Measurements from ENCODE around the gene KRT73. TPM values are rescaled to one million over a fixed set of nuclear protein-coding genes. Genes with fewer than 3 reads are reported as not detected.

Gene KRT73
- polyA plus RNA-seq, 1 experiment: not detected

DNA sequence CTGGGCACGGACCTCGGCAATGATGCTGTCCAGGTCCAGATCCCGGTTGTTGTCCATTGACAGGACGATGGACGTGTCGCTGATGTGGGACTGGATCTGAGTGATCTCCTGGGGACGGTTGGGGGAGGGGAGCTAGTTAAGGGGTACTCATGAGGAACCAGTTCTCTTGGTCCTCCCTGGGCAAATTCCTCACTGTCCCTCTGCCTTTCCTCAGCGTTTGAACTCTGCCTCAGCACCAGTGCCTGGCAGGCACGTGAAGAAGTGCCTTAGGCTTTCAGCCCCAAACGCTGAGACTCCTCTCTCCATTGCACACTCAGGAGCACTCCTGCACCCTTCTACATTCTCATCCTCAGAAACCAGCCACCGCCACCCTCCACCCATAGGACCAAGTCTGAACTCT lies 26.8 kb downstream of the KRT73 start:
- peaks cover 12% of the 10 kb centered on the region for H3K27me3 ChIP-seq (ENCODE audit: control insufficient read depth, insufficient read depth, low read length)
- ChIA-PET POLR2A (no interaction called here), CTCF (interaction anchor here (0.9 kb wide), 1 partner anchor 288 kb away, joined by 4 read pairs; no protein-coding TSS in a partner anchor)
- no peak for DNase-seq (ENCODE audit: low read depth, low spot score)
- TF ChIP-seq, protein P1, sequence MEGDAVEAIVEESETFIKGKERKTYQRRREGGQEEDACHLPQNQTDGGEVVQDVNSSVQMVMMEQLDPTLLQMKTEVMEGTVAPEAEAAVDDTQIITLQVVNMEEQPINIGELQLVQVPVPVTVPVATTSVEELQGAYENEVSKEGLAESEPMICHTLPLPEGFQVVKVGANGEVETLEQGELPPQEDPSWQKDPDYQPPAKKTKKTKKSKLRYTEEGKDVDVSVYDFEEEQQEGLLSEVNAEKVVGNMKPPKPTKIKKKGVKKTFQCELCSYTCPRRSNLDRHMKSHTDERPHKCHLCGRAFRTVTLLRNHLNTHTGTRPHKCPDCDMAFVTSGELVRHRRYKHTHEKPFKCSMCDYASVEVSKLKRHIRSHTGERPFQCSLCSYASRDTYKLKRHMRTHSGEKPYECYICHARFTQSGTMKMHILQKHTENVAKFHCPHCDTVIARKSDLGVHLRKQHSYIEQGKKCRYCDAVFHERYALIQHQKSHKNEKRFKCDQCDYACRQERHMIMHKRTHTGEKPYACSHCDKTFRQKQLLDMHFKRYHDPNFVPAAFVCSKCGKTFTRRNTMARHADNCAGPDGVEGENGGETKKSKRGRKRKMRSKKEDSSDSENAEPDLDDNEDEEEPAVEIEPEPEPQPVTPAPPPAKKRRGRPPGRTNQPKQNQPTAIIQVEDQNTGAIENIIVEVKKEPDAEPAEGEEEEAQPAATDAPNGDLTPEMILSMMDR (IDR thresholded peaks at IDR 0.05; ENCODE audit: low read depth, low read length): no peak
- peaks cover 3% of the 10 kb centered on the region; the same call in 1 of the 2 replicates for H3K9me3 ChIP-seq (ENCODE audit: control insufficient read depth, insufficient read depth, low read length)
- H3K27ac ChIP-seq (ENCODE audit: low read depth, low read length): no peak overlapping the region
- no peak overlapping the region for H3K4me3 ChIP-seq (ENCODE audit: low read depth, low read length)

DNA sequence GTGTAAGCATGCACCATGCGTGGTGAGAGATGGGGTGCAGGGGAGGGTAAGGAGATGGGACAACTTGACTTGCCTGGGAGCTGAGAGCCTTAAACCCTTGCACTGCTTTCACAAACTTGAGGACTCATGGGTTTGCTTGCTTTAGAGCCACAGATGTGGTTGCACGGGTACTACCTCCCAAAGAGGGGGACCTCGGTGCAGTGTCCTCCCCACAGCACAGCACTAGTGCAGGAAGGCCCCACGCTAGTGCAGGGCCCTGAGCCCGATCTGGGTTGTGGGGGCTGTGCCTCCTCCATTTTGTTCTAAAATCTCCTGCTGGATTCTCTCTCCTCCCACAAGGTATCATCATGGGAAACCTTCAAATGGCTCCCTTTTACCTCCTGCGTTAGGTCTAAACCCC lies 28.3 kb downstream of the KRT73 start:
- ChIA-PET CTCF (interaction anchor here (1.1 to 13.8 kb wide), 3 partner anchors 276 to 291 kb away, joined by 3 to 203 read pairs (median 5); no protein-coding TSS in a partner anchor), POLR2A (no interaction called here)
- TF ChIP-seq, protein P1 (IDR thresholded peaks at IDR 0.05; ENCODE audit: low read depth, low read length): no peak

GRCh38 chr12:52587563-52587962 lies 30.8 kb downstream of the KRT73 start:
- H3K4me3 ChIP-seq (ENCODE audit: low read depth, low read length): no peak overlapping the region
- TF ChIP-seq, protein P1 (IDR thresholded peaks at IDR 0.05; ENCODE audit: low read depth, low read length): no peak
- no peak for DNase-seq (ENCODE audit: low read depth, low spot score)
- POLR2A ChIA-PET: no interaction called here
- no peak overlapping the region for H3K27ac ChIP-seq (ENCODE audit: low read depth, low read length)
- peaks cover 3% of the 10 kb centered on the region; the same call in 1 of the 2 replicates for H3K9me3 ChIP-seq (ENCODE audit: control insufficient read depth, insufficient read depth, low read length)
- peaks cover 17% of the 10 kb centered on the region for H3K27me3 ChIP-seq (ENCODE audit: control insufficient read depth, insufficient read depth, low read length)
- CTCF ChIA-PET: interaction anchor here (1.0 to 13.8 kb wide), 2 partner anchors 215 to 294 kb away, joined by 3 to 203 read pairs; no protein-coding TSS in a partner anchor

More for the DNA sequence above, 28.3 kb downstream of the KRT73 start:
- H3K27me3 ChIP-seq (ENCODE audit: control insufficient read depth, insufficient read depth, low read length): peaks cover 15% of the 10 kb centered on the region
- H3K9me3 ChIP-seq (ENCODE audit: control insufficient read depth, insufficient read depth, low read length): peaks cover 3% of the 10 kb centered on the region; the same call in 1 of the 2 replicates
- H3K4me3 ChIP-seq (ENCODE audit: low read depth, low read length): no peak overlapping the region
- DNase-seq (ENCODE audit: low read depth, low spot score): no peak
- H3K27ac ChIP-seq (ENCODE audit: low read depth, low read length): no peak overlapping the region

- CTCF ChIA-PET: interaction anchor here (0.7 to 13.8 kb wide), 3 partner anchors 8 to 295 kb away, joined by 3 to 203 read pairs (median 3); no protein-coding TSS in a partner anchor
- no peak overlapping the region for H3K4me3 ChIP-seq (ENCODE audit: low read depth, low read length)
- peaks cover 26% of the 10 kb centered on the region for H3K27me3 ChIP-seq (ENCODE audit: control insufficient read depth, insufficient read depth, low read length)
- TF ChIP-seq, protein P1 (IDR thresholded peaks at IDR 0.05; ENCODE audit: low read depth, low read length): no peak
- H3K9me3 ChIP-seq (ENCODE audit: control insufficient read depth, insufficient read depth, low read length): peaks cover 3% of the 10 kb centered on the region; the same call in 1 of the 2 replicates
- DNase-seq (ENCODE audit: low read depth, low spot score): no peak
- POLR2A ChIA-PET: no interaction called here
- no peak overlapping the region for H3K27ac ChIP-seq (ENCODE audit: low read depth, low read length)
Observed at GRCh38 chr12:52585946-52586345, 32.4 kb downstream of the KRT73 start.

DNA sequence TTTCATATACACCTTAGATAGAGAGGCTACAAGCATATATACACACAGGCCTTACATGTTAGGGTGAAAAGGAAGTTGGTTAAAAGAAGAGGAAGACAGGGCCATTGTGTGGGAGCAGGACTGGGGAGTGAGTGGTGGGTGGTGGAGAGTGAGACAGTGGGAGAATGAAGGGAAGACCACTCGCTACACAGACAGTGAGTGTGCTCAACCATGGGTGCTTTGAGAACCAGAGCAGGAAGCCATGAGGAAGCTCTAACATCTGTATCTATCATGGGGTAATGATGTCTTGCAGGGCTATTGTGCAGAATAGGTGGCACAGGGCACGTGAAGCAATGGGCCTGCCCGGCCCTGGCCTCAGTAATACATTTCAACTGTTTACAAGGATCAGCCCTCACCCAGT lies 33.3 kb downstream of the KRT73 start:
- no peak for DNase-seq (ENCODE audit: low read depth, low spot score)
- Histone ChIP-seq H3K27me3 (ENCODE audit: control insufficient read depth, insufficient read depth, low read length) (peaks cover 27% of the 10 kb centered on the region), H3K4me3 (ENCODE audit: low read depth, low read length) (no peak overlapping the region), H3K9me3 (ENCODE audit: control insufficient read depth, insufficient read depth, low read length) (peaks cover 3% of the 10 kb centered on the region; the same call in 1 of the 2 replicates), H3K27ac (ENCODE audit: low read depth, low read length) (no peak overlapping the region)
- CTCF ChIA-PET: interaction anchor here (3.7 to 13.8 kb wide), 2 partner anchors 286 to 296 kb away, joined by 42 to 203 read pairs; no protein-coding TSS in a partner anchor
- POLR2A ChIA-PET: no interaction called here
- TF ChIP-seq, protein P1 (IDR thresholded peaks at IDR 0.05; ENCODE audit: low read depth, low read length): no peak
